ENCODE data around the gene GFOD2.

GFOD2 gene

DNA sequence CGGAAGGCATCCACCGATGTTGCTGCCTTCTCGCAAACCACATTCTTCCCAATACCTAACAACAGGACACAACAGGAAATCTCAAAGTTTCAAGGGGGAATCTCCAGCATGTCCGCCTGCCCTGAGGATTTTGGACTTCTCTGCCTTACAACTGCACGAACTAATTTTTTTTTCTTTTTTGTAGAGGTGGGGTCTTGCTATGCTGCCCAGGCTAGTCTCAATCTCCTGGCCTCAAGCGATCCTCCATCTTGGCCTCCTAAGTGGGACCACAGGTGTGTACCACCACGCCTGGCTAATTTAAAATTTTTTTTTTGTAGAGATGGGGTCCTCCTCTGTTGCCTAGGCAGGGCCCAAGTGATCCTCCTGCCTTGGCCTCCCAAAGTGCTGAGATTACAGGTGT, 43.1 kb downstream of the GFOD2 start (continued):
- TF ChIP-seq PPARA (CRISPR knock-in tag; IDR thresholded peaks at IDR 0.05; ENCODE audit: borderline replicate concordance) (no peak), CSDC2 (CRISPR knock-in tag; IDR thresholded peaks at IDR 0.05) (no peak), ZC3H10 (CRISPR knock-in tag; IDR thresholded peaks at IDR 0.05) (no peak), BACH2 (CRISPR knock-in tag; IDR thresholded peaks at IDR 0.05; ENCODE audit: borderline replicate concordance) (no peak), ZNF70 (CRISPR knock-in tag; IDR thresholded peaks at IDR 0.05) (no peak)
- TF ChIP-seq, protein P1, sequence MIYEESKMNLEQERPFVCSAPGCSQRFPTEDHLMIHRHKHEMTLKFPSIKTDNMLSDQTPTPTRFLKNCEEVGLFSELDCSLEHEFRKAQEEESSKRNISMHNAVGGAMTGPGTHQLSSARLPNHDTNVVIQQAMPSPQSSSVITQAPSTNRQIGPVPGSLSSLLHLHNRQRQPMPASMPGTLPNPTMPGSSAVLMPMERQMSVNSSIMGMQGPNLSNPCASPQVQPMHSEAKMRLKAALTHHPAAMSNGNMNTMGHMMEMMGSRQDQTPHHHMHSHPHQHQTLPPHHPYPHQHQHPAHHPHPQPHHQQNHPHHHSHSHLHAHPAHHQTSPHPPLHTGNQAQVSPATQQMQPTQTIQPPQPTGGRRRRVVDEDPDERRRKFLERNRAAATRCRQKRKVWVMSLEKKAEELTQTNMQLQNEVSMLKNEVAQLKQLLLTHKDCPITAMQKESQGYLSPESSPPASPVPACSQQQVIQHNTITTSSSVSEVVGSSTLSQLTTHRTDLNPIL (CRISPR knock-in tag; IDR thresholded peaks at IDR 0.05; ENCODE audit: low read depth): no peak

DNA sequence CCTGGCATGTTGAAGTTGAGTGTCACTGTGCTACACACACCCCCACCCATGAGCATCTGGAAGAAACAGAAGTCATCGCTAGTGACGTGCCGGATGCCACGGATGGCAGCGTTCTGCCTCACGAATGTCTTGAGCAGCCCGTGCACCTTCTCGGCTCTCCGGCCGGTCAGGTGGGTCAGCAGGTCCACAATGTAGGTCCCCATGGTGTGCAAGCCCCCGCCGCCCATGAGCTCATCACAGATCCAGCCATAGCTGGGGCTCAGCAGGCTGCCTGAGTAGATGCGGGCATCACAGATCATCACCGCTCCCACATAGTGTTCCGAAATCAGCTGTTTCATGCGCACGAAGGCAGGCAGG, 43.6 kb downstream of the GFOD2 start:
- no peak for TF ChIP-seq TCF4 (CRISPR knock-in tag; IDR thresholded peaks at IDR 0.05; ENCODE audit: borderline replicate concordance)
- TF ChIP-seq ZC3H10 (CRISPR knock-in tag; IDR thresholded peaks at IDR 0.05): no peak
- no peak for TF ChIP-seq ISL1 (CRISPR knock-in tag; IDR thresholded peaks at IDR 0.05)
- TF ChIP-seq SNAI2 (CRISPR knock-in tag; IDR thresholded peaks at IDR 0.05): no peak
- TF ChIP-seq ESRRG (CRISPR knock-in tag; IDR thresholded peaks at IDR 0.05): no peak
- no peak for TF ChIP-seq ZNF565 (CRISPR knock-in tag; conservative IDR thresholded peaks at IDR 0.05; ENCODE audit: low read depth)
- TF ChIP-seq, protein P1 (CRISPR knock-in tag; IDR thresholded peaks at IDR 0.05; ENCODE audit: low read depth): no peak
- no peak for TF ChIP-seq GLIS3 (CRISPR knock-in tag; IDR thresholded peaks at IDR 0.05)
- no peak for TF ChIP-seq ZNF70 (CRISPR knock-in tag; IDR thresholded peaks at IDR 0.05)
- no peak for TF ChIP-seq ARNTL (CRISPR knock-in tag; IDR thresholded peaks at IDR 0.05; ENCODE audit: borderline replicate concordance, low read depth)
- TF ChIP-seq CSDC2 (CRISPR knock-in tag; IDR thresholded peaks at IDR 0.05): no peak
- no peak for TF ChIP-seq BACH2 (CRISPR knock-in tag; IDR thresholded peaks at IDR 0.05; ENCODE audit: borderline replicate concordance)
- TF ChIP-seq, protein P2, sequence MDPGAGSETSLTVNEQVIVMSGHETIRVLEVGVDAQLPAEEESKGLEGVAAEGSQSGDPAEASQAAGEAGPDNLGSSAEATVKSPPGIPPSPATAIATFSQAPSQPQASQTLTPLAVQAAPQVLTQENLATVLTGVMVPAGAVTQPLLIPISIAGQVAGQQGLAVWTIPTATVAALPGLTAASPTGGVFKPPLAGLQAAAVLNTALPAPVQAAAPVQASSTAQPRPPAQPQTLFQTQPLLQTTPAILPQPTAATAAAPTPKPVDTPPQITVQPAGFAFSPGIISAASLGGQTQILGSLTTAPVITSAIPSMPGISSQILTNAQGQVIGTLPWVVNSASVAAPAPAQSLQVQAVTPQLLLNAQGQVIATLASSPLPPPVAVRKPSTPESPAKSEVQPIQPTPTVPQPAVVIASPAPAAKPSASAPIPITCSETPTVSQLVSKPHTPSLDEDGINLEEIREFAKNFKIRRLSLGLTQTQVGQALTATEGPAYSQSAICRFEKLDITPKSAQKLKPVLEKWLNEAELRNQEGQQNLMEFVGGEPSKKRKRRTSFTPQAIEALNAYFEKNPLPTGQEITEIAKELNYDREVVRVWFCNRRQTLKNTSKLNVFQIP (CRISPR knock-in tag; IDR thresholded peaks at IDR 0.05; ENCODE audit: borderline replicate concordance, low read depth): no peak
- TF ChIP-seq, protein P3, sequence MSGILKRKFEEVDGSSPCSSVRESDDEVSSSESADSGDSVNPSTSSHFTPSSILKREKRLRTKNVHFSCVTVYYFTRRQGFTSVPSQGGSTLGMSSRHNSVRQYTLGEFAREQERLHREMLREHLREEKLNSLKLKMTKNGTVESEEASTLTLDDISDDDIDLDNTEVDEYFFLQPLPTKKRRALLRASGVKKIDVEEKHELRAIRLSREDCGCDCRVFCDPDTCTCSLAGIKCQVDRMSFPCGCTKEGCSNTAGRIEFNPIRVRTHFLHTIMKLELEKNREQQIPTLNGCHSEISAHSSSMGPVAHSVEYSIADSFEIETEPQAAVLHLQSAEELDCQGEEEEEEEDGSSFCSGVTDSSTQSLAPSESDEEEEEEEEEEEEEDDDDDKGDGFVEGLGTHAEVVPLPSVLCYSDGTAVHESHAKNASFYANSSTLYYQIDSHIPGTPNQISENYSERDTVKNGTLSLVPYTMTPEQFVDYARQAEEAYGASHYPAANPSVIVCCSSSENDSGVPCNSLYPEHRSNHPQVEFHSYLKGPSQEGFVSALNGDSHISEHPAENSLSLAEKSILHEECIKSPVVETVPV (CRISPR knock-in tag; IDR thresholded peaks at IDR 0.05): no peak
- TF ChIP-seq, protein P4, sequence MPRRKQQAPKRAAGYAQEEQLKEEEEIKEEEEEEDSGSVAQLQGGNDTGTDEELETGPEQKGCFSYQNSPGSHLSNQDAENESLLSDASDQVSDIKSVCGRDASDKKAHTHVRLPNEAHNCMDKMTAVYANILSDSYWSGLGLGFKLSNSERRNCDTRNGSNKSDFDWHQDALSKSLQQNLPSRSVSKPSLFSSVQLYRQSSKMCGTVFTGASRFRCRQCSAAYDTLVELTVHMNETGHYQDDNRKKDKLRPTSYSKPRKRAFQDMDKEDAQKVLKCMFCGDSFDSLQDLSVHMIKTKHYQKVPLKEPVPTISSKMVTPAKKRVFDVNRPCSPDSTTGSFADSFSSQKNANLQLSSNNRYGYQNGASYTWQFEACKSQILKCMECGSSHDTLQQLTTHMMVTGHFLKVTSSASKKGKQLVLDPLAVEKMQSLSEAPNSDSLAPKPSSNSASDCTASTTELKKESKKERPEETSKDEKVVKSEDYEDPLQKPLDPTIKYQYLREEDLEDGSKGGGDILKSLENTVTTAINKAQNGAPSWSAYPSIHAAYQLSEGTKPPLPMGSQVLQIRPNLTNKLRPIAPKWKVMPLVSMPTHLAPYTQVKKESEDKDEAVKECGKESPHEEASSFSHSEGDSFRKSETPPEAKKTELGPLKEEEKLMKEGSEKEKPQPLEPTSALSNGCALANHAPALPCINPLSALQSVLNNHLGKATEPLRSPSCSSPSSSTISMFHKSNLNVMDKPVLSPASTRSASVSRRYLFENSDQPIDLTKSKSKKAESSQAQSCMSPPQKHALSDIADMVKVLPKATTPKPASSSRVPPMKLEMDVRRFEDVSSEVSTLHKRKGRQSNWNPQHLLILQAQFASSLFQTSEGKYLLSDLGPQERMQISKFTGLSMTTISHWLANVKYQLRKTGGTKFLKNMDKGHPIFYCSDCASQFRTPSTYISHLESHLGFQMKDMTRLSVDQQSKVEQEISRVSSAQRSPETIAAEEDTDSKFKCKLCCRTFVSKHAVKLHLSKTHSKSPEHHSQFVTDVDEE (CRISPR knock-in tag; IDR thresholded peaks at IDR 0.05): no peak
- TF ChIP-seq ZFP3 (CRISPR knock-in tag; IDR thresholded peaks at IDR 0.05): no peak
- no peak for TF ChIP-seq ZFP30 (CRISPR knock-in tag; IDR thresholded peaks at IDR 0.05)
- ATAC-seq: no peak

DNA sequence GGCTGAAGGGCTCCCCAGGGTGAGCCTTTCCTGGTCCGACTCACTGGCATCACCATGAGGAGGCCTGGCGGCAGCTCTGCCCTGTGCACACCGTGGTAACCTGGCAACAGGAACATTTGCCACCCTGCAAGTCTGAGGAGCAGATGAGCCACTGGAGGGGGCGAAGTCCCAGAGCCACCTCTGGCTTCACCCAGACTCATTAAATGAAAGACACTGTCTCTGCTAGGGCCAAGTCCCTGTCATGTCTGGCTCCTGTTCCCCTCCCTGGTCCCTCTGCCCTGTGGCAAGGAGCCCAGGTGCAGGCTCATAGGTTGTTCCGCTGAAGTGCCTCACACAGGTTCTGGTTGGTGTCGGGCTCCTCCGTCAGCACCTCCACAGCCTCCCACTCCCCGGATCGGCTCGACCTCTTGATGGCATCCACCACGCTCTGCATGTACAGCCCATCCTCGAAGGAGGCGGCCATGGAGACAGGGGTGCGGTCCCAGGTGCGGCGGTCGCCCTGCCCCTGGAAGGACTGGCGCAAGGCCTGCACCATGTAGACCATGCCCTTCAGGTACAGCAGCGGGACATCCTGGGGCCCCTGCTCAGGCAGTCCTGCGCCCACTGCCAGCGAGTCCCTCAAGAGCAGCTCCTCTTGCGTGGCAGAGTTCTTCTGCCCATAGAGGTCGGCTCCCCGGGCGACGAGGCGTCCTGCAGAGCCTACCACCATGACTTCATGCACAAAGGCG, 44.1 kb downstream of the GFOD2 start:
- peak; percentile 47 for ATAC-seq

More for the DNA sequence above, 44.1 kb downstream of the GFOD2 start:
- TF ChIP-seq, protein P3 (CRISPR knock-in tag; IDR thresholded peaks at IDR 0.05): no peak
- no peak for TF ChIP-seq ZNF70 (CRISPR knock-in tag; IDR thresholded peaks at IDR 0.05)
- TF ChIP-seq ZNF8 (CRISPR knock-in tag; IDR thresholded peaks at IDR 0.05): no peak

All from SK-N-SH treated with all-trans-retinoic acid at 6 μM for 48 hours (cell line).